Peyer's patch (tissue), 4 donors: Measurements from ENCODE around the gene CALML3.

Experiments used
- CTCF ChIP-seq, 6 experiments: fragments of 450-650 bp in 4 of 6; fragments of 200-600 bp in 2 of 6; sonication (generic) in 1 of 6; IDR thresholded peaks; one replicate each; pipeline ENCODE4 v1.5.1; 2017 to 2019; ENCODE audit warnings: antibody characterized with exemption in 6 of 6, mild to moderate bottlenecking in 3 of 6, moderate library complexity in 1 of 6
- POLR2A ChIP-seq, 2 donors: fragments of 450-650 bp; IDR thresholded peaks; one replicate each; pipeline ENCODE4 v1.5.1; 2017; ENCODE audit warnings: antibody characterized with exemption in 2 of 2, mild to moderate bottlenecking in 2 of 2, moderate library complexity in 2 of 2

DNA sequence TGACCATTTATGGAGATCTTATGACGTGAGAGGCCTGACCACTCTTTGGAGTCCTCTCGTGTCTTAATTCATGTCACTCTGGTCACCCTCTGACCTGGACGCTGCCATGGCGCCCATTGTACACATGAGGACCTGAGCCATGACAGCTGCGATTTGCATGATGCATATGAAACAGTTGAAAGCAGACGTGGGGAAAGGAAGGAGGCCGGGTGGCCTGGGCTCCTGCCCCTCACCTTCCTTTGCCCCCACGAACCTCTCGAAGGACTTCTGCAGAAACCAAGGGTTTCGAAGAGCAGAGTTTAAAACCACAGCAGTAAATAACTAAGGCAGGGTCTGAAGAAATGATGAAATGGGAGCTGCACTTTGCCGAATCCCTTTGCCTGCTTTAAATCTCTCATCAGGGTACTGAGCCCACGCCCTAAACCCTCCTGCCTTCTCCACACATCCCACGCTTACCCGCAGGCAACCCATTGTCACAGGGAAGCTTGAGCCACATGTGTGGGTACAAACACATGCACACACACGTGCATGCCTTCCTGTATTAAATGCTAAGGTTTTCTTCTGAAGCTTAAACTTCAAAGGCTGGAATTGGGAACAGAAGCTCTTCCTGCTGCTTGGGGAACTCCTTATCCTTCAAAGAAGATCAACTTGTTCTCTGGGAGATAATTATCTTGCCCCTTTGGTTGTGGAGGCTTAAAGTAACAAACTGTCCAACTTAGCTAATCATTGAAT is 11.7 kb upstream of the CALML3 start:
- TF ChIP-seq POLR2A (IDR thresholded peaks at IDR 0.05), result no peak
- no peak for TF ChIP-seq CTCF (IDR thresholded peaks at IDR 0.05)
